Mucosa of descending colon (tissue), 3 donors: ENCODE measurements around the gene GNAS. TPM values are rescaled to one million over a fixed set of nuclear protein-coding genes. Genes with fewer than 3 reads are reported as not detected.

Experiments
- ATAC-seq: fragments of 200-7000 bp; cut with Tn5 transposase; one replicate; pipeline ENCODE4 v1.9.1; 2020; ENCODE audit warnings: mild to moderate bottlenecking, moderate library complexity
- DNase-seq, 3 donors: peaks; one replicate each; pipeline ENCODE4 v3.0.0-alpha.2; 2020
- H3K36me3 ChIP-seq: fragments of 200-600 bp; one replicate; pipeline ENCODE4 v1.8.0; 2021; ENCODE audit warnings: low read depth, mild to moderate bottlenecking
- H3K4me1 ChIP-seq: fragments of 200-600 bp; one replicate; pipeline ENCODE4 v1.8.0; 2021; ENCODE audit warnings: low read depth, mild to moderate bottlenecking
- H3K4me3 ChIP-seq: fragments of 200-600 bp; one replicate; pipeline ENCODE4 v1.8.0; 2021; ENCODE audit warnings: mild to moderate bottlenecking
- H3K9me3 ChIP-seq: fragments of 200-600 bp; one replicate; pipeline ENCODE4 v1.8.0; 2021; ENCODE audit warnings: mild to moderate bottlenecking
- intact Hi-C, 2 donors: fragments of 100-400 bp; cut with DNase I in 1 of 2; cut with micrococcal nuclease in 1 of 2; formaldehyde crosslinking; loops; one replicate each; pipeline versions ENCODE4 v1.11.0 to v1.11.1; 2022; cut with DNase I, micrococcal nuclease
- total RNA-seq, 3 donors: library from RNA; stranded (reverse); fragmentation: NEBNext Ultra II Directional in 2 of 3; extraction: Animal tissue kit (Norgen Biotek cat#: 25700) in 2 of 3; gene quantifications; one replicate each; pipeline versions ENCODE4 v1.2.1 to v1.2.4, GENCODE V29; 2021 to 2023
- TF ChIP-seq, protein P1 (sequence below): fragments of 200-600 bp; IDR thresholded peaks from one replicate; pipeline ENCODE4 v1.8.0; 2022; ENCODE audit warnings: antibody characterized with exemption, mild to moderate bottlenecking
- donor health status: DM: no; HTN: no; CAD: no; lungs with moderate emphysema.
- donor health status: DM: no; HTN: no; CAD: no.
- donor health status: DM: no; HTN: yes; CAD: no.

The GNAS gene
- total RNA-seq, 3 donors from 2014 or later = 583 to 659 (median 632) TPM

DNA sequence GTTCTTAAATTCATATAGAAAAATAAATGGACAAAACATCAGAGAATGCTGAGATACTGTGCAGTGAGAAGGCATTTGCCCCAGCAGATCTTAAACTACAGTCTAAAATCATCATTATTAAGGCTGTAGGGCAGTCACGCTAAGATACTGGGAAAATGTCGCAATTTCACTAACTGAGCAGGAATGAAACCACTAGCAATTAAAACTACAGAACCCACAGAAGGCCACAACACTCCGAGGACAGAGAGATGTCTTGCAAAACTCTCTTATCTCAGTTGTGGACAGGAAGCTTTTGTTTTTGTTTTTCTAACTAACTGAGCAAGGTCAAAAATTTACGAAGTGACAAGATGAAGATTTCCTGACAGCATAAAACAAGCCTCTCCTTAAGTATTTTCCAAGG, 20.1 kb upstream of the GNAS start:
- DNase-seq (no peak), ATAC-seq (no peak)
- TF ChIP-seq, protein P1, sequence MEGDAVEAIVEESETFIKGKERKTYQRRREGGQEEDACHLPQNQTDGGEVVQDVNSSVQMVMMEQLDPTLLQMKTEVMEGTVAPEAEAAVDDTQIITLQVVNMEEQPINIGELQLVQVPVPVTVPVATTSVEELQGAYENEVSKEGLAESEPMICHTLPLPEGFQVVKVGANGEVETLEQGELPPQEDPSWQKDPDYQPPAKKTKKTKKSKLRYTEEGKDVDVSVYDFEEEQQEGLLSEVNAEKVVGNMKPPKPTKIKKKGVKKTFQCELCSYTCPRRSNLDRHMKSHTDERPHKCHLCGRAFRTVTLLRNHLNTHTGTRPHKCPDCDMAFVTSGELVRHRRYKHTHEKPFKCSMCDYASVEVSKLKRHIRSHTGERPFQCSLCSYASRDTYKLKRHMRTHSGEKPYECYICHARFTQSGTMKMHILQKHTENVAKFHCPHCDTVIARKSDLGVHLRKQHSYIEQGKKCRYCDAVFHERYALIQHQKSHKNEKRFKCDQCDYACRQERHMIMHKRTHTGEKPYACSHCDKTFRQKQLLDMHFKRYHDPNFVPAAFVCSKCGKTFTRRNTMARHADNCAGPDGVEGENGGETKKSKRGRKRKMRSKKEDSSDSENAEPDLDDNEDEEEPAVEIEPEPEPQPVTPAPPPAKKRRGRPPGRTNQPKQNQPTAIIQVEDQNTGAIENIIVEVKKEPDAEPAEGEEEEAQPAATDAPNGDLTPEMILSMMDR = no peak
- Histone ChIP-seq H3K36me3 (no peaks in the 10 kb centered on the region), H3K9me3 (no peaks in the 10 kb centered on the region), H3K4me1 (no peaks in the 10 kb centered on the region), H3K4me3 (no peak overlapping the region)
- intact Hi-C loops = no loop called here

DNA sequence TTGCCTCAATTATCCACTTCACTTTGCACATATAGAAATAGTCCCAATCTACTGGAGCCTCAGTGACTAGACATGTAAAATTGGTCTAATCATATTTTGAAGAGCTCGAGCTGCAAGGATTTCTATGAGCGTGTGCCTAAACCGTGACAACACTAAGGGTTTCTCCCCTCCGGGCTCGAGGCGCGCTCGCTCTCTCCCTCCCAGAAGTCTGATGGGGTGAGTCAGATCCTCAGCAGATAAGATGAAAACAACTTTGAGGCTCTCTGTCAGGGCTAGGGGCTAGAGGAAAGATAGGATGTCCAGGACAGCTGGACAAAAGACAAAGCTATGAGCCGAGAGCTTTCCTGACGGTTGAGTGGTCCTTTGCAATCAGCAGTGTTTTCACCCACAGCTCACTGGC, 18.6 kb upstream of the GNAS start:
- no peak for DNase-seq
- Histone ChIP-seq H3K36me3 (no peaks in the 10 kb centered on the region), H3K4me1 (no peaks in the 10 kb centered on the region), H3K9me3 (no peaks in the 10 kb centered on the region), H3K4me3 (no peak overlapping the region)
- ATAC-seq = no peak
- TF ChIP-seq, protein P1 = no peak
- intact Hi-C loops = no loop called here

DNA sequence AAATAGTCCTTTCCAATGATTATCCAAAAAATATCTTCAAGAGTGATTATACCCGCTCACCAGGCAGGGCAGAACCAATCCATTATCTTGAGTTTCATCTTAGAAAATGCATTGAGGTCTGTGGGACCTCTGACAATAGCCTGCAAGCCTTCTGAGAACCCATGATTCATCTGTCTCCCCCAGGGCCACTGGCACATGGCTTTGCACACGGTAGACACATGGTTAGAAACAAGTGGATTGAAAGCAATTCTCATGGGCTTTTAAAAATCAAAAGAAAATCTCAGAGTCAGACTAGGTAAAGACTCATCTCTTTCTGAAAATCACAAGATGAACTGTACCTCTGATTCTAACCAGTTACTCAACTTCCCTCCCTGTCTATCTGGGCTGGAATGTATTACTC, 17.3 kb upstream of the GNAS start:
- Histone ChIP-seq H3K9me3 (no peaks in the 10 kb centered on the region), H3K4me1 (no peaks in the 10 kb centered on the region), H3K36me3 (no peaks in the 10 kb centered on the region), H3K4me3 (no peak overlapping the region)
- TF ChIP-seq, protein P1 = no peak
- no peak for ATAC-seq
- intact Hi-C loops = no loop called here
- DNase-seq = no peak

DNA sequence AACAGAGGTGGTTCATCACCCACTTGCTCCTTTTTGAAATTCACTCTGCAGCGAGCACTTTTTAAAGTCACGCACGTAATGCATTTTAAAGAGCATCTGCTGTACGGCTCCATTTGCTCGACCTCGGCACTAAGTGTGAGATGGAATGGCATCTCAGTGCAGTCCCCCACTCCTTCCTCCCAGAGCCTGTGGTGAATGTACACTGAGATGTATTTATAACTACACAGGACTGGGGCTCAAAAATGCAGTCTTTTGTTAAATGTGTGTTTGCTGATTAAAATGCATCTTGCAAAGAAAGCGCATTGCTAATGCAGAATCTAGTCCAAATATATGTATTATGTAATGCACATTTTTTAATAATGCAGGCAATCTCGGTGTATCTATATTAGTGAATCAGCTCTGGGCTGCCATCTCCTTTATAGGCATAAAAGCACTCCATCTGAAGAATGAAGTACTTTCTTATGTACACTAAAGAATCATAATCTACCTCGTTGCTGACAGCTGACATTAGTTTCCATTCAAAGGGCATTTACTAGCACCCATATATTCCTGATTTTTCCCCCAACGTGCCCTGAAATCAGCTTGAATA, 15.8 kb upstream of the GNAS start:
- Histone ChIP-seq H3K4me1 (no peaks in the 10 kb centered on the region), H3K4me3 (no peak overlapping the region), H3K9me3 (no peaks in the 10 kb centered on the region), H3K36me3 (no peaks in the 10 kb centered on the region)
- no peak for DNase-seq
- TF ChIP-seq, protein P1 = no peak
- intact Hi-C loops = no loop called here
- ATAC-seq = no peak

DNA sequence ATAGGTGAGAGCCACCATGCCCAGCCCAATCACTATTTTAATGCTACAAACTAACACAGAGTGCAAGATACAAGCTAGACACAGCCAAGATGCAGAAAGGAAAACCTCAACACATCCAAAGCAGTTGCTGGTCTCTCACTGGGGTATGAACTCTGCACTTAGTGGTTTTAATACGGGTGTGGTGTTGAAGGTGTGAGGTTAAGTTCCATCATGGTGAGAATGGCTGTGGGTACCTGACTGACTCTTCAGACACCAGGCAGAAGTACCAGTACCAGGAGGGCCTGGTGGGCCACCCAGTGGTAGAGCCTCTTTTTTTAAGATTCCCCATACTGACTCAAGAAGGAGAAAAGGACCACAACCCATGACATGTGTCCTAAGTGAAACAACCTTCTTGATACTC, 14.8 kb upstream of the GNAS start:
- TF ChIP-seq, protein P1 = no peak

DNA sequence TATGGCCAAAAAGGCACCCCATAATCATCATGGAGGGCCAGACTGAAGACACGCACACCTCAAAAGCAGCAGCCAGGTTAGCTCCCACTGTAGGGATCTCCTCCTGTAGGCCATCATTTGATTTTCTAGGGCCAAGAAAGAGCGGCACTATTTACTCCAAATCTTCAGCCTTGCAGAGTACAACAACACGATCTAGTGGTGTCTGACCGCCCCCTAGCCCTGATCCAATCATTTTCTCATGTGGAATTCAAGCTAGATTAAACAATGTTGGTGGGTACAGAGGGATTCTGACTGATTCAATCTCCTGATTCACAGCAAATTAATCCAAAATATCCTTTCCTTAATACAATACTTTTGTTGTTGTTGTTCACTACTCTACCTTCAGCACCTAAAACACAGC, 14.3 kb upstream of the GNAS start:
- no peaks in the 10 kb centered on the region for H3K9me3 ChIP-seq
- H3K4me3 ChIP-seq = no peak overlapping the region
- H3K36me3 ChIP-seq = no peaks in the 10 kb centered on the region
- intact Hi-C loops = no loop called here
- DNase-seq (no peak), ATAC-seq (no peak)
- H3K4me1 ChIP-seq = no peaks in the 10 kb centered on the region
- TF ChIP-seq, protein P1 = no peak

More for the DNA sequence above, 14.8 kb upstream of the GNAS start:
- no peak overlapping the region for H3K4me3 ChIP-seq
- no peaks in the 10 kb centered on the region for H3K36me3 ChIP-seq
- ATAC-seq = no peak
- intact Hi-C loops = no loop called here
- H3K4me1 ChIP-seq = no peaks in the 10 kb centered on the region
- H3K9me3 ChIP-seq = no peaks in the 10 kb centered on the region
- DNase-seq = no peak
